NCI-H1105 treated with DMSO at 0.1 percent for 48 hours (cell line): ENCODE measurements around the gene SIRPA.

Experiments used
- DNase-seq: peaks from one replicate; lab custom pipeline; 2025; lab: John Stamatoyannopoulos, UW

SIRPA gene

GRCh38 chr20:1934156-1934555, 38.9 kb downstream of the SIRPA start:
- DNase-seq, result no peak

- no peak for DNase-seq
These were observed 39.7 kb downstream of the SIRPA start for GRCh38 chr20:1934721-1935573.

- peak; percentile 37 for DNase-seq
These were observed 40.6 kb downstream of the SIRPA start for GRCh38 chr20:1935696-1936366.

GRCh38 chr20:1937316-1937976, 42.2 kb downstream of the SIRPA start:
- DNase-seq, result no peak

GRCh38 chr20:1938464-1939269, 43.5 kb downstream of the SIRPA start:
- DNase-seq, result no peak

- no peak for DNase-seq
These were observed 44.0 kb downstream of the SIRPA start for GRCh38 chr20:1939270-1939595.

- no peak for DNase-seq
These were observed 45.4 kb downstream of the SIRPA start for GRCh38 chr20:1940581-1940980.

GRCh38 chr20:1941226-1941625, 46.0 kb downstream of the SIRPA start:
- no peak for DNase-seq

GRCh38 chr20:1942061-1942460, 46.9 kb downstream of the SIRPA start:
- no peak for DNase-seq

- no peak for DNase-seq
These were observed 47.5 kb downstream of the SIRPA start for GRCh38 chr20:1942486-1943274.

- DNase-seq, result no peak
These were observed 48.2 kb downstream of the SIRPA start for GRCh38 chr20:1943275-1944002.

- DNase-seq, result no peak
These were observed 49.3 kb downstream of the SIRPA start for GRCh38 chr20:1944345-1945091.

- DNase-seq, result no peak
These were observed 50.0 kb downstream of the SIRPA start for GRCh38 chr20:1945134-1945618.

- DNase-seq, result no peak
These were observed 50.5 kb downstream of the SIRPA start for GRCh38 chr20:1945660-1946059.

GRCh38 chr20:1946442-1946761, 51.2 kb downstream of the SIRPA start:
- no peak for DNase-seq

- DNase-seq, result peak; percentile 18
These were observed 51.7 kb downstream of the SIRPA start for GRCh38 chr20:1946762-1947534.

- no peak for DNase-seq
These were observed 52.3 kb downstream of the SIRPA start for GRCh38 chr20:1947535-1947846.

- DNase-seq, result no peak
These were observed 54.3 kb downstream of the SIRPA start for GRCh38 chr20:1949347-1950100.

GRCh38 chr20:1950836-1951235, 55.6 kb downstream of the SIRPA start:
- DNase-seq, result no peak
